GM12864 (cell line): Measurements from ENCODE around the gene UQCC2.

Experiments
- DNase-seq: peaks from one replicate; pipeline ENCODE4 v3.0.0-alpha.2; 2011; ENCODE audit warnings: low read depth
- H3K4me3 ChIP-seq: 2 replicates; pipeline ENCODE4 v1.5.1; 2011; ENCODE audit warnings: mild to moderate bottlenecking, low read depth, low read length, control low read depth
- TF ChIP-seq, protein P1 (sequence below): IDR thresholded peaks from 2 replicates; pipeline ENCODE4 v1.5.1; 2011; ENCODE audit warnings: low read depth, mild to moderate bottlenecking, moderate library complexity, low read length, control low read depth, inconsistent platforms; ENCODE audit errors: missing control alignments

The UQCC2 gene

DNA sequence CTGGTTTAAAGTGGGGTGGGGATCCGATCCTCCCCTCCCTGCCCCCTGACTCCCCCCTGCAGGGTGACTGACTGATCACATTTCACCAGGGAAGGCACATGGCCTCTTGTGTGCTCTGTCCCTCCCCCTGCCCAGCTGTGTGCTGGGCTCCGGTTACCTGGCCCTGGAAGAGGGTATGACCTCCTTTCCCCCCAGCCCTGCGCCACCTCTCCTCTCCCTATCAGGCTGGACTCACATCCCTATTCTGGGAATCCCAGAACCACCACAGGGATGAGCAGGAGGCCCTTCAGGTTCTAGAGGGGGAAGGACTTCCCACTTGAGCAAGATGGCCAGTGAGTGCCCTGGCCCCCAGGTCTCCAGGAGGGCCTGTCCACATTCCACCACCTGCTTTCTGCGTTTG, 37.3 kb upstream of the UQCC2 start:
- no peak overlapping the region for H3K4me3 ChIP-seq
- TF ChIP-seq, protein P1, sequence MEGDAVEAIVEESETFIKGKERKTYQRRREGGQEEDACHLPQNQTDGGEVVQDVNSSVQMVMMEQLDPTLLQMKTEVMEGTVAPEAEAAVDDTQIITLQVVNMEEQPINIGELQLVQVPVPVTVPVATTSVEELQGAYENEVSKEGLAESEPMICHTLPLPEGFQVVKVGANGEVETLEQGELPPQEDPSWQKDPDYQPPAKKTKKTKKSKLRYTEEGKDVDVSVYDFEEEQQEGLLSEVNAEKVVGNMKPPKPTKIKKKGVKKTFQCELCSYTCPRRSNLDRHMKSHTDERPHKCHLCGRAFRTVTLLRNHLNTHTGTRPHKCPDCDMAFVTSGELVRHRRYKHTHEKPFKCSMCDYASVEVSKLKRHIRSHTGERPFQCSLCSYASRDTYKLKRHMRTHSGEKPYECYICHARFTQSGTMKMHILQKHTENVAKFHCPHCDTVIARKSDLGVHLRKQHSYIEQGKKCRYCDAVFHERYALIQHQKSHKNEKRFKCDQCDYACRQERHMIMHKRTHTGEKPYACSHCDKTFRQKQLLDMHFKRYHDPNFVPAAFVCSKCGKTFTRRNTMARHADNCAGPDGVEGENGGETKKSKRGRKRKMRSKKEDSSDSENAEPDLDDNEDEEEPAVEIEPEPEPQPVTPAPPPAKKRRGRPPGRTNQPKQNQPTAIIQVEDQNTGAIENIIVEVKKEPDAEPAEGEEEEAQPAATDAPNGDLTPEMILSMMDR = no peak
- no peak for DNase-seq

DNA sequence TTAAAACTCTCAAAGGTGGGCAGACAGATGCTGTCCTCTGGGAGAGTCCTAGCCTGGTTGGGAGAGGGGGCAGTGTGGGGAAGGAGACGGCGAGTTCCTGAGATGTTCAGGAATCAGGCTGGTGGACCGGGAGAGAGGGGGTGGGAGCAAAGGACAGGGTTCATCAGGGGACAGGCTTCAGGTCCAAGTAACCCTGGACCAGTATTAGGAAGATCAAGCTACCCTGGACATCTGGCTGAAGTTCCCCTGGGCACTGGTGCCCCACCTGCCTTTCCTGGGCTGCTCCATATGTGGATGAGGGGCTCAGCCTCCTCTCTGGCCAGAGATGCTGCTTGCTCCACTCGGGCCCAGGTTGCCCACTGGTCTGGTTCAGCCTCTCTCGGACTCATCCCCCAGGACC, 36.3 kb upstream of the UQCC2 start:
- H3K4me3 ChIP-seq = no peak overlapping the region
- TF ChIP-seq, protein P1 = no peak
- no peak for DNase-seq

DNA sequence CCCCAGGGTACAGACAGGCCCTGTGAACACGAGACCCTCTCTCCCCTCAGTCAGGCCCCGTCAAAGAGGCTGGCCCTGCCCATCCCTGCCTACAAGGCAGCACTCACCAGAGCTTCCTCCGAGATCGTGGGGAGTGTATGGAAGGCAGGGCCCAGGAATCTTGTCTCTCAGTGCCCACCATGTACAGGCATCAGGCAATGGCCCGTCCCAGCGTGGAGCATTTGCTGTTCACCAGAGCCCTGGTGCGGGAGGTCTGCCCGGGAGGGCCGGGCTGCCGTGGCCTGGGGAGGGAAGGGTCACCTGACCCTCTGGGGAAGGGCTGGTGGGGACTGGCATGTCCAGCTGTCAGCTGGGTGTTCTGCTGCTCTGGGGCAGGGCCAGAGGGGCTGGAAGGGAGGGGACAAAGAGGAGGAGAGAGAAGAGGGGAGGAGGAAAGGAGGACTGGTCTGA, 35.2 kb upstream of the UQCC2 start, which contains the start of gene IP6K3:
Gene IP6K3, minus strand, starts transcription at position 255 of the 450 bp plus-strand sequence. CDS start 11,429 bp downstream, outside the sequence.
- no peak within 1 kb of the TSS for H3K4me3 ChIP-seq

DNA sequence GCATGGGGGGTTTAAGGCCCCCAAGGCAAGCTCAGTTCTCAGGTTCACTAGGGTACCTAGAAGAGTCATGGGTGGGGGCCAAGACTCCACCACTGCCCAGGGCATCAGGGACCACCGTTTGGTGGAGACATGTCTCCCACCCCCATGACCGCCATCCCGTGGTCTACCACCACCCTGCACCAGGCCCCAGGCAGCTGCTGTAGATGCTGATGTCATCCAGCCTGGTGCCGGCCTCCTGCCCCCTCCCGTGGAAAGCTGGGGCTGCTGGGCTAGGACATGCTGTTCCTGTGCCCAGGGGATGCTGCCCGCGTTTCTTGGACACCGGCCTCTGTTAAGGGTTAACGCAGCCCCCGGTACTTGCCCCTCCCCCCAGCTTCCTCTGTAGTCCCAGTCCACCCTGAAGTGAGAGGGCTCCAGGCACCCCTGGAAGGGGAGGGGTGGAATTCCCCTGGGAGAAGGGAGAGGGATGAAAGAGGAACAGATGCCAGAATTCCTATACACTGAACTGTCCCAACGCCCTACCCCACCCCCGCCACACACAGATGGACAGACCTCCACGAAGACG, 34.6 kb upstream of the UQCC2 start:
- no peak for DNase-seq
- H3K4me3 ChIP-seq = no peak overlapping the region
- TF ChIP-seq, protein P1 = no peak

More for the DNA sequence above, 35.2 kb upstream of the UQCC2 start, which contains the start of gene IP6K3:
- no peak for DNase-seq
- TF ChIP-seq, protein P1 = no peak

DNA sequence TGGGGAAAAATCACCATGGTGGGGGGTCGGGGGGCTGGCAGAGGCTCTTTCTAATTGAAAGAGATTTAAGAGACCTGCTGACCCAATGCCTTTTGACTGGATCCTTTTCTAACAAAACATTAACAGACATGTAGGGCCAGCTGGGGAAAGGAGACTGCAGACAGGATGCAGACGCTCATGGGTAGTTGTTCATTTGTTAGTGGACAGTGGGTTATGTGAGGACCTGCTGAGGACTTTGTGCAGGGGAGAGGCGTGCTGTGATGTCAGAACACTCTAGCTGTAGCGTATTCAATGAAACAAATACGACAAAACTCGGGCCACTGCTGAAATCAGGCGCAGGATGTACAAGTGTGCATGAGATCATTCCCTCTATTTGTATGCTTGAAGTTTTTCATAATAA, 34.0 kb upstream of the UQCC2 start:
- no peak overlapping the region for H3K4me3 ChIP-seq
- no peak for DNase-seq
- TF ChIP-seq, protein P1 = no peak

DNA sequence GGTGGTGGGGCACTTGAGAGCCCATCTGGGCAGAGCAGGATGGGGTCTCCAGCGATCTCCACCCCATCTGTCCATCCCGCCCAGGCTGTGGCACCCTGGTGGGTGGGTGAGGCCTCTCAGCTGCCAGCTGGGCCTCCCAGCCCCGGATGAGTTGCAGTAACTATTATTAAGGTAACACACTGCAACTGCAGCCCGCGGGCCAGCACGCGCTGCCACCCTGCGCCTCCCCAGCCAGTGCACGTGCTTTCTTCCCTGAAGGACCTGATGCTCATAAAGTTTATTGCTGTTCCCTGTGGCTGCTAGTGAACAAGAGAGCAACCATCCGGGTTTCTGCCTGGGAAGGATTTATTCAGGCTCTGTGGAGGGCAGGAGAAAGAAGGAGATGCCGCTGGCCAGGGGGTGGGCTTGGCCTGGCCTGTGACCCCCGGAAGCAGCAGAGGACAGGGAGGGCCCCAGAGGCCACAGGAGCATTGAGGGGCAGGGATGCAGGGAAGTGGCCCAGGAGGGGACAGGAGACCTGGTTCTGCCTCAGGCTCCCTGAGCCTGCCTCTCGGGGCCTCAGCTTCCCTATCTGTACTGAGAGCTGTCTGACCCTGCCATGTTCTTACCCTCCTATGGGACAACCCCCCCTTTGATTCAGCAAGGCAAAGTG, 33.5 kb upstream of the UQCC2 start:
- no peak for DNase-seq

More for the DNA sequence above, 33.5 kb upstream of the UQCC2 start:
- H3K4me3 ChIP-seq = no peak overlapping the region
- TF ChIP-seq, protein P1 = no peak
